Effector CD4-positive, alpha-beta T cell (primary cell): Measurements from ENCODE around the gene CELA1.
A peak's percentile ranks its signal among the peaks of the same experiment; 100 is the strongest.
"Not testable (repeated sequence)": the region's sequence is repeated elsewhere in the genome, so short reads cannot be mapped to it uniquely, and the experiment has no call there.

Source experiments
- DNase-seq: peaks from one replicate; pipeline ENCODE4 v3.0.0-alpha.2; 2020

The CELA1 gene

GRCh38 chr12:51341251-51342007, 5.0 kb downstream of the CELA1 start:
- DNase-seq = peak; percentile 64

DNA sequence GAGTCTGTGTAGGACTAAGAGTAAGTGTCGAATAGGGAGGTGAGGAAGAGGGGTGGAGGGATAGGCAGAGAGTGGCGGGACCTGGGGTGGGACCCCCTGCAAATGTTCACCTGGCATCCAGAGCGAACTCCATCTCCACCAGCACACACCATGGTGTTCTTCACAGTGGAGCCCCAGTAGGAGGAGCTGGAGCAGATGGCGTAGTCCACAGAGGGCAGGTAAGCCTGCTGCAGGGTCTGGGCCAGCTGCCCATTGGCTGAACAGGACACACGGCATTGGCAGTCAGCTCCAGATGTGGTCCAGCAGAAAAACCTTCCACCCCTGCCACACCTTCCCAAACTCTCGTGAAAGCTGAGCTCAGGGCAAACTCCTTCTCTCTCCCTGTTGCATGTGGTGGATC, 6.7 kb downstream of the CELA1 start:
- DNase-seq = no peak

- not testable (repeated sequence) for DNase-seq
These were observed 9.1 kb downstream of the CELA1 start for GRCh38 chr12:51337336-51337735.

DNA sequence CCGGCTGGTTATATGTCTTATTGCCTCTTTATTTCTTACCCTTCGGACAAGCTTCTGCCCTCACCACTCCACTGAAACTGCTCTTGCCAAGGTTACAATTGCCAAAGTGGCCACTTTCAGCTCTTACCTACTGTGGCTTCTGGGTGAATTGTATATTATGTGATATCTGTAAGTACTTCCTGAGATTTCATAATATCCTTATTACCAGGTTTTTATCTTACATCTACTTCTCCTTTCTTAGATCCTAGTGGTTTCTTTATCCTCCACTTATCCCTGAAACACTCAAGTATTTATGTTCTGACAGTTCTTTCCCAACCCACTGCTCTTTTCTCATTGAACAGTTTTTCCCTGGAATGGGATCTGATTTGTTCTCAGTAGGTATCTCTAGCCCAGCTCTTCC, 10.5 kb downstream of the CELA1 start:
- no peak for DNase-seq

DNA sequence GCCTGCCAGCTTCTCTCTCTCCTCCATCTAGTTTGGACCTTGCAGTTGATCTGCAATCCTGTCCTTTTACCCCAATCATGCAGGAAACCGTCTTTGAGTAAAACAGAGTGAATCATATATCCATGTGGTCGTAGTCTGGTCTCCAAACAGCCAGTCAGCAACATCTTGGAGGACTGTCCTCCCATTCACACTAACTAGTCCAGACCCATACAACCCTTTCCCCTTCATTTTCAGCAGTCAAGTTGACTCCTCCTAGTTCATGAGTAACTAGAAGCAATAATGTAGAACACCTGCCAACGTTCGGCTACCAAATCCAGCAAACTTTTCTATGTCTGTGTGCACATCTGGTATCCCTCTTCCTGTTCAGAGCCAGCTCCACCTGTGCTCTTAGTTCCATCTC, 11.7 kb downstream of the CELA1 start:
- no peak for DNase-seq

DNA sequence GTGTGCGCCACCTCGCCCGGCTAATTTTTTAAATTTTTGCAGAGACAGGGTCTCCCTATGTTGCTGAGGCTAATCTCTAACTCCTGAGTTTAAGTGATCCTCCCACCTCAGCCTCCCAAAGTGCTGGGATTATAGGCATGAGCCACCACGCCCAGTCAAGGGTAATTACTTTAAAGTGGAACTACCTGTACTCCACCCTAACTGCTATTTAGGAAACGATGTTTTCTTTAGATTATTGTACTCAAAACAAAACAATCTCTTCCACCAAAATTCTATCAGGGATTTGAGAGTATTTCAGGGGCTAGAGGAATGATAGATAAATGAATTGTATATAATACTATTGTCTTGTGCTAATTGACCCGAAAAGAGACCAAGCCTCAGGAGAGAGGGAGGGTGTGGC, 12.9 kb downstream of the CELA1 start:
- no peak for DNase-seq

DNA sequence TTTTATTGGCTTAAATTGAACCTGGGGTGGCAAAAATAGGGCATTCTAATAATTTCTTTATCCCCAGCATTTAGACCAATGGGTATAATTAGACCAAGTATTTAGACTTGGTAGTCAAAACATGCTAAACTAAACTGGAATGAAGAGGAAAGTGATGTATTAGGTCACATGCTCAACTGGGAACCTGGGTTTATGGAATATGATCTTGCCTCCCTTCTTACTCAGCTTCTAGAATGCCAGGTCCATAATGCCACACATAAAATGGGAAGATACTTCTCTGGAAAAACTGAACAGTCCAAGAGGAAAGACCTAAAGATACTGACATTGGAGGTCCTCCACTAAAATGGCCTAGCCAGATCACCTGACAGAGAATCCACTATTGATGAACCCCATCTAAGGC, 16.3 kb downstream of the CELA1 start:
- no peak for DNase-seq

DNA sequence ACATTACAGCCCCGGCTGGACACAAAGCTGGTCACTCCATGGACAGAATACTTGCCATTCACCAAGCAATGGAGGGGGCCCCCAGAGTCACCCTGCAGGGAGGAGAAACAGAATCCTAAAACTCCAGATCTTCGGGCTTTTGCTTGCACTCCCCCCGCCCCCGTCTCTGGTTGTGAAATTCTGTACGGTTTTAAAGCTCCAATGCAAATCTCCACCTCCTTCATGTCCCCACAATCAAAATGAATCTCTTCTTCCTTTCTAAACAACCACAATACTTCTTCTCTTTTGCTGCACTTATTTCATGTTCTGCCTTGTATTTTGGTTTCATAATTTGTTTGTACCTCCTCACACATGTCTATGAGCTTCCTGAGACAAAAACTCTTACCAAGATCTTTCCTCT, 16.7 kb downstream of the CELA1 start:
- no peak for DNase-seq

- no peak for DNase-seq
These were observed 17.9 kb downstream of the CELA1 start for GRCh38 chr12:51328587-51328986.

- no peak for DNase-seq
These were observed 19.6 kb downstream of the CELA1 start for GRCh38 chr12:51326698-51327439.

DNA sequence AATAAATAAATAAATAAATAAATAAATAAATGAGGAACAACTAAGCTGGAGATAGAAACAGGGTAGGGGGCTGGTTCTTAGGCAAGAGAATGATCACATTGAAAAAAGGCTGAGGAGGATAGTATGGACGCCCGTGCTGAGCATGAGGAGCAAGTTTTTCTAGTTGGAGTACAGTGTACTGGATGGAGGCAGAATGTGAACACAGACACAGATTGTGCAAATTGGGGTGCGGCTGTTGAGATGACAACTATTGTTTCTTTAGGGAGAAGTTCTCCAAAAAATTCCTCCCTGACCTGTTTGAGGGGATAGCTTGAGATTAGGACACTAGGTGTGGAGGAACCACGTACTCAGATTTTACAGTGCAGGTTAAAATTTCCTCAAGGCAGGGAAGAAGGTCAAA, 21.5 kb downstream of the CELA1 start:
- no peak for DNase-seq

- DNase-seq = peak; percentile 50
These were observed 22.2 kb downstream of the CELA1 start, which contains the start of gene BIN2 for GRCh38 chr12:51323966-51324895. TSS of gene BIN2 (minus strand) at chr12:51324174. CDS start at chr12:51324102, 72 bp downstream.

DNA sequence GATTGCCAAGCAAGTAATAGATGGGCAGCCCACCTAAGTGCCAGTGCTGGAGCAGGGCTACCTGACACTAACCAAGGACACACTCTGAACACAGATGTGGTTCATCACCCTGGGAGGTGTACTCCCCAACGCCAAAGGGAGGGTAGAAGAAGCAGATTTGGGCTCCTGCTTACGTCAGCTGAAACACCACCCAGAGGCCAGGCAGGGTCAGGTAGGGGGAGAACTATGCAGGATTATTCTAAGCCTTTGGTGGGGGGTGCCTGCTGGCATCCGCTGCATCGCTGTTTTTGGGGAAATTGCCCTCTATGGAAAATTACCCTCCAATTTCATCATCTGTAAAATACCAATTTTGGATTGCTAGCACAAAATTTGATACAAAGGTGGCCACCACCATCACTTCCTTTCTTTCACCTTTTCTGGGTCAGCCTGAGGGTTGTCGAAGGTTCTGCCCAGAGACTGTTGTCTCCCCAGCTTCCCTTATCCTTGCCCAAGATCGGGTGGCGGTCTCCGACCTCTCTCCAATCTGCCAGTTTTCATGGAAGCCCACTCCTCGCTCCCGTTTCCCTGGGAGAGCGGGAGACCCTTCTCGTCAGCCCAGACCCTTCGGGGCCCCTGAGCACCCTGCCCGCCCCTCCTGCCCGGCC, 23.0 kb downstream of the CELA1 start:
- peak; percentile 55 for DNase-seq

DNA sequence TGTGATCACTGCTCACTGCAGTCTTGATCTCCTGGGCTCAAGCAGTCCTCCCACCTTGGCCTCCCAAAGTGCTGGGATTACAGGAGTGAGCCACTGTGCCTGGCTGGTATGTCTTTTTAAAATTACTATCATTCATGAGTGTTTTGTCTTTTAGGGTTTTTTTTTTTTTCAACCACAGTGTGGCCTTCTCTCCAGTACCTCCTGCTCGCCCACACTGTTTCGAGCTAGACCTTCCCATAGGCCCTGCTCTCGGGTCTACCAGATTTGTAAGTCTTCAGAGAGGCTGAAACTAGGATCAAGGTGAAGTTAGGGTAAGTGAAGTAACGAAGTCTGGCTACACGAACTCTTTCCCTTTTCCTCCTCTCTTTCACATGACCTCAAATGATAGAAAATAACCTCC, 24.0 kb downstream of the CELA1 start:
- no peak for DNase-seq

GRCh38 chr12:51321882-51322281, 24.6 kb downstream of the CELA1 start:
- no peak for DNase-seq

- DNase-seq = no peak
These were observed 25.7 kb downstream of the CELA1 start for GRCh38 chr12:51320695-51321320.

DNA sequence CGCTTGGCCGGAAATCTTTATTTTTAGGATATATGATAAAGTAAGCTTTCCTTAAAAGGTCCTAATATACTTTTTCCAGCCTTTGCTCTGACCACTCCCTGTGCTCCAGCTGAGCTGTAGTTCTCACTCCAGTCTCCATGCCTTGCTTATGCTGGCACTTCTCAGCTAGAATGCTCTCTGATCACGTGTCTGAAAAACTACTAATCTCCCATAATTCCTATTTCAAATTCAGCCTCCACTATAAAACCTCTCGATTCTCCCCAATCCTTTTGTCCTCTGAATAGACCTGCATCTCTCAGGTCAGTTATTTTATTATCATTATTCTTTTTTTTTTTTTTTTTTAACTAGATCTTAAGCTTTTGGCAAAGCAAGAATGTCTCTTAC, 26.2 kb downstream of the CELA1 start:
- DNase-seq = no peak

- DNase-seq = peak; percentile 29
These were observed 27.5 kb downstream of the CELA1 start for GRCh38 chr12:51318846-51319599.

DNA sequence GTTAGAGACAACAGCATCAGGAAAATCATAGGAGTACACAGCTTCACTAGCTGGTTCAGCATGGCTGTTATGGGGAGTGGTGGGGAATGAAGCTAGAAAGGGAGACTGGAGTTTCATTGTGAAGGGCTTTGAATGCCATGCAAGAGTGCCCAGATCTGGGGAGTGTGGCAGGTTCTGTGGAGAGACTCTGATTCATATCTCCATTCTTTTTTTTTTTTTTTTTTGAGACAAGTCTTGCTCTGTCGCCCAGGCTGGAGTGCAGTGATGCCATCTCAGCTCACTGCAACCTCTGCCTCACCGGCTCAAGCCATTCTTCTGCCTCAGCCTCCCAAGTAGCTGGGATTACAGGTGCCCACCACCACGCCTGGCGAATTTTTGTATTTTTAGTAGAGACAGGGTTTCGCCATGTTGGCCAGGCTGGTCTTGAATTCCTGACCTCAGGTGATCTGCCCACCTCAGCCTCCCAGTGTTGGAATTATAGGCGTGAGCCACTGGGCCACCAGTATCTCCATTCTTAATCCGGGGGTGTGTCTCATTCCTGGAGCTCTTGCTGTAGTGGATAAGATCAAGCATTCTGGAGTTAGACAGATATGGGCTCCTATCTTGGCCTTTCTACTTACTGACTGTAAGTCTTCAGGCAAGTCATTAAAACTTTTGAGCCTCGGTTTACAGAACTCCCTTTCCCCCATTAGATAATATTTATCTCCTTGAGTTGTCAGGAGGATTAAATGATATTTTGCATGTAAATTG, 28.2 kb downstream of the CELA1 start:
- DNase-seq = not testable (repeated sequence)

DNA sequence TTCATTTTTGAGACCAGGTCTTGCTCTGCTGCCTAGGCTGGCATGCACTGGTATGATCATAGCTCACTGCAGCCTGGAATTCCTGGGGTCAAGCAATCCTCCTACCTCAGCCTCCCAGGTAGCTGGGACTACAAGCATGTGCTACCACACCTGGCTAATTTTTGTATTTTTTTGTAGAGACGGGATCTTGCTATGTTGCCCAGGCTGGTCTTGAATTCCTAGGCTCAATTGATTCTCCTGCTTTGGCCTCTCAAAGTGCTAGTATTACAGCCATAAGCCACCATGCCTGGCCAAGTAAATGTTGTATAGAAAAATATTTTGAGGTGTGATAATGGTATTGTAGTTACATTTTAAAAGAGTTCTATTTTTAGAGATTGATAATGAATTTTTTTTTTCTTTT, 35.1 kb downstream of the CELA1 start:
- no peak for DNase-seq
